KMS-11 (cell line): ENCODE measurements around the gene UBL4A.

Experiments
- H2AFZ ChIP-seq: fragments of 200-600 bp; sonication (generic); 2 replicates; pipeline ENCODE4 v1.6.1; 2016; ENCODE audit warnings: antibody characterized with exemption, mixed run types, low read depth
- H3K27ac ChIP-seq: fragments of 200-600 bp; sonication (generic); 2 replicates; pipeline ENCODE4 v1.6.1; 2016; ENCODE audit warnings: mild to moderate bottlenecking, mixed run types
- H3K27me3 ChIP-seq: fragments of 200-600 bp; sonication (generic); 2 replicates; pipeline ENCODE4 v1.6.1; 2017; ENCODE audit warnings: mild to moderate bottlenecking, low read depth, mixed run types, moderate library complexity; ENCODE audit not compliant: insufficient read depth
- H3K36me3 ChIP-seq: fragments of 200-600 bp; sonication (generic); 2 replicates; pipeline ENCODE4 v1.6.1; 2017; ENCODE audit warnings: mild to moderate bottlenecking, mixed run types; ENCODE audit not compliant: insufficient read depth
- H3K4me1 ChIP-seq: fragments of 200-600 bp; sonication (generic); 2 replicates; pipeline ENCODE4 v1.6.1; 2016; ENCODE audit warnings: mild to moderate bottlenecking, low read depth, mixed run types; ENCODE audit not compliant: poor library complexity, severe bottlenecking
- H3K4me2 ChIP-seq: fragments of 200-600 bp; sonication (generic); 2 replicates; pipeline ENCODE4 v1.7.0; 2016; ENCODE audit warnings: mild to moderate bottlenecking, mixed run types
- H3K4me3 ChIP-seq: fragments of 200-600 bp; sonication (generic); IDR thresholded peaks from 2 replicates; pipeline ENCODE4 v1.6.1; 2017; ENCODE audit warnings: low read depth, low read length, mixed read lengths; ENCODE audit not compliant: insufficient read depth
- H3K79me2 ChIP-seq: fragments of 200-600 bp; sonication (generic); 2 replicates; pipeline ENCODE4 v1.6.1; 2016; ENCODE audit warnings: low read depth, mixed run types; ENCODE audit not compliant: insufficient read depth
- H3K9ac ChIP-seq: fragments of 200-600 bp; sonication (generic); 2 replicates; pipeline ENCODE4 v1.6.1; 2016; ENCODE audit warnings: mild to moderate bottlenecking, mixed run types
- H4K20me1 ChIP-seq: fragments of 200-600 bp; sonication (generic); 2 replicates; pipeline ENCODE4 v1.6.1; 2016; ENCODE audit warnings: mild to moderate bottlenecking, mixed run types; ENCODE audit not compliant: insufficient read depth
- TF ChIP-seq, protein P1 (sequence below): fragments of 200-600 bp; sonication (generic); conservative IDR thresholded peaks from 2 replicates; pipeline ENCODE4 v1.6.1; 2017; ENCODE audit warnings: low read depth, mild to moderate bottlenecking, antibody characterized with exemption, low read length, moderate library complexity, mixed read lengths

Gene UBL4A

GRCh38 chrX:154489182-154489581 lies 2.8 kb upstream of the UBL4A start:
- Histone ChIP-seq H3K9ac (no peak overlapping the region), H3K4me3 (no peak overlapping the region), H3K27ac (no peak overlapping the region)

GRCh38 chrX:154488336-154489075 lies 2.1 kb upstream of the UBL4A start:
- H3K9ac ChIP-seq = no peak overlapping the region
- H3K4me2 ChIP-seq = no peak overlapping the region
- no peak overlapping the region for H3K27ac ChIP-seq
- no peaks in the 10 kb centered on the region for H3K4me1 ChIP-seq
- no peaks in the 10 kb centered on the region for H3K36me3 ChIP-seq
- TF ChIP-seq, protein P1, sequence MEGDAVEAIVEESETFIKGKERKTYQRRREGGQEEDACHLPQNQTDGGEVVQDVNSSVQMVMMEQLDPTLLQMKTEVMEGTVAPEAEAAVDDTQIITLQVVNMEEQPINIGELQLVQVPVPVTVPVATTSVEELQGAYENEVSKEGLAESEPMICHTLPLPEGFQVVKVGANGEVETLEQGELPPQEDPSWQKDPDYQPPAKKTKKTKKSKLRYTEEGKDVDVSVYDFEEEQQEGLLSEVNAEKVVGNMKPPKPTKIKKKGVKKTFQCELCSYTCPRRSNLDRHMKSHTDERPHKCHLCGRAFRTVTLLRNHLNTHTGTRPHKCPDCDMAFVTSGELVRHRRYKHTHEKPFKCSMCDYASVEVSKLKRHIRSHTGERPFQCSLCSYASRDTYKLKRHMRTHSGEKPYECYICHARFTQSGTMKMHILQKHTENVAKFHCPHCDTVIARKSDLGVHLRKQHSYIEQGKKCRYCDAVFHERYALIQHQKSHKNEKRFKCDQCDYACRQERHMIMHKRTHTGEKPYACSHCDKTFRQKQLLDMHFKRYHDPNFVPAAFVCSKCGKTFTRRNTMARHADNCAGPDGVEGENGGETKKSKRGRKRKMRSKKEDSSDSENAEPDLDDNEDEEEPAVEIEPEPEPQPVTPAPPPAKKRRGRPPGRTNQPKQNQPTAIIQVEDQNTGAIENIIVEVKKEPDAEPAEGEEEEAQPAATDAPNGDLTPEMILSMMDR = no peak
- H3K79me2 ChIP-seq = peaks cover 13% of the 10 kb centered on the region; the same call in 1 of the 2 replicates
- no peak overlapping the region for H2AFZ ChIP-seq
- H3K4me3 ChIP-seq = no peak overlapping the region
- H4K20me1 ChIP-seq = no peaks in the 10 kb centered on the region
- no peaks in the 10 kb centered on the region for H3K27me3 ChIP-seq

More at GRCh38 chrX:154489182-154489581, 2.8 kb upstream of the UBL4A start:
- Histone ChIP-seq H3K36me3 (no peaks in the 10 kb centered on the region), H3K27me3 (no peaks in the 10 kb centered on the region), H3K79me2 (peaks cover 13% of the 10 kb centered on the region; the same call in 1 of the 2 replicates), H3K4me1 (no peaks in the 10 kb centered on the region), H3K4me2 (peak overlapping the region; percentile 39; the same call in 1 of the 2 replicates), H2AFZ (no peak overlapping the region), H4K20me1 (no peaks in the 10 kb centered on the region)
- TF ChIP-seq, protein P1 = no peak

DNA sequence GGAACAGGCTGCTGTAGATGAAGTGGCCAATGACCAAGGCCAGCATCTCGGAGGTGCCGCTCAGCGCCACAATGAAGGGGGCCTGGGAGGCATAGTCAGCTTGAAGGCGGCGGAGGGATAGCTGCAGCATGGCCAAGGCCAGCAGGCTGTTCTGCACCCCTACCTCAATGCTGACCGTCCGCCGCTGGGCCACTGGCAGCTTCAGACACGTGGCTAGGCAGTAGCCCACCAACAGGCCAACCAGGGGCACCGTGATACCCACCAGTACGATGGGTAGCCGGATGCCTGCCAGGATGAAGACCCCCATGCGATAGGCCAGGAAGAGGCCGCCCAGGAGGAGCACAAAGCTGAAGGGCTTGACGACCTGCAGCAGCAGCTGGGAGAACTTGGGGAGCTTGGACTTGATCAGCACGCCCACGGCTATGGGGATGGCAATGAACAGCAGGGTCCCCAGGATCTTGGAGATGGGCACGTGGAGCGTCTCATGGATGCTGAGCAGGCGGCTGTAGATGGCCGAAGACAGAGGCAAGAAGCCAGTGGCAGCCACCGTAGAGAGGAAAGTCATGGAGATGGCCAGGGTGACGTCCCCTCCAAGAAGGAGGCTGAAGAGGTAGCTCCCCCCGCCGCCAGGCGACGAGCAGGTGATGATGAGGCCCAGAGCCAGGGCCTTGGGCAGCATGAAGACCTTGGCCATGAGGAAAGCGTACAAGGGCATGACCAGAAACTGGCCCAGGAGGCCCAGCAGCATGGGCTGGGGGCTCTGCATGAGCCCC lies 1.3 kb upstream of the UBL4A start:
- H3K4me2 ChIP-seq = no peak overlapping the region
- no peaks in the 10 kb centered on the region for H3K36me3 ChIP-seq
- H3K27ac ChIP-seq = no peak overlapping the region
- H3K27me3 ChIP-seq = no peaks in the 10 kb centered on the region
- no peaks in the 10 kb centered on the region for H4K20me1 ChIP-seq
- TF ChIP-seq, protein P1 = no peak
- no peaks in the 10 kb centered on the region for H3K4me1 ChIP-seq
- no peak overlapping the region for H3K9ac ChIP-seq
- H3K79me2 ChIP-seq = peaks cover 13% of the 10 kb centered on the region; the same call in 1 of the 2 replicates
- no peak overlapping the region for H3K4me3 ChIP-seq
- H2AFZ ChIP-seq = no peak overlapping the region

DNA sequence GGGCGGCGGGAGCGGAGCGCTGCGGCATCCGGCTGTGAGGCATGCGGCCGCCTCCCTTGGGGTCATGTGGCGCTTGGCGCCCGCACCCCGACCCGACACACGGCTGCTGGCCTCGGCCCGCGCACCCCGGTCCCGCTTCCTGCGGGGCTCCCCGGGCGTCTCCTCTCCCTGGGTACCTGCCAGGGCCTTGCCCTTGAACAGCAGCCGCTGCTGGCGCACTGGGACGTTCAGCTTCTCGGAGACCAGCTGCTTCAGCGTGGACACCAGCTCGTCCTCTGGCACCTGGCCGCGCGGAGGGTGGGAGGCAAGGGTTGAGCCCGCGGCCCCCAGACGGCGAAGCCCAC lies 391 bp downstream of the UBL4A start:
- Histone ChIP-seq H3K4me1 (no peaks in the 10 kb centered on the region), H3K4me3 (no peak overlapping the region), H3K9ac (peak overlapping the region; percentile 70), H3K36me3 (no peaks in the 10 kb centered on the region), H2AFZ (peak overlapping the region; percentile 44; the same call in 1 of the 2 replicates), H3K4me2 (peak overlapping the region; percentile 57), H3K79me2 (peaks cover 13% of the 10 kb centered on the region; the same call in 1 of the 2 replicates), H3K27ac (peak overlapping the region; percentile 44), H3K27me3 (no peaks in the 10 kb centered on the region), H4K20me1 (no peaks in the 10 kb centered on the region)
- TF ChIP-seq, protein P1 = no peak
